Karpas-422 (cell line): ENCODE measurements around the gene ADK. TPM values are rescaled to one million over a fixed set of nuclear protein-coding genes. Genes with fewer than 3 reads are reported as not detected.

Source experiments
- DNase-seq: peaks from one replicate; pipeline ENCODE4 v3.0.0-alpha.2; 2015
- H2AFZ ChIP-seq: fragments of 200-600 bp; sonication (generic); 2 replicates; pipeline ENCODE4 v1.6.1; 2014; ENCODE audit warnings: antibody characterized with exemption, low read length, mixed read lengths
- H3K27ac ChIP-seq: fragments of 200-600 bp; sonication (generic); 2 replicates; pipeline ENCODE4 v1.5.1; 2014; ENCODE audit warnings: mild to moderate bottlenecking, low read length, moderate library complexity
- H3K27me3 ChIP-seq: fragments of 200-600 bp; sonication (generic); 2 replicates; pipeline ENCODE4 v1.6.1; 2014; ENCODE audit warnings: low read length, mixed read lengths
- H3K36me3 ChIP-seq: fragments of 200-600 bp; sonication (generic); 2 replicates; pipeline ENCODE4 v1.6.1; 2014; ENCODE audit warnings: low read length, mixed read lengths; ENCODE audit not compliant: insufficient read depth
- H3K4me1 ChIP-seq: fragments of 200-600 bp; sonication (generic); 2 replicates; pipeline ENCODE4 v1.6.1; 2014; ENCODE audit warnings: mild to moderate bottlenecking, low read length, mixed read lengths
- H3K4me2 ChIP-seq: fragments of 200-600 bp; sonication (generic); 2 replicates; pipeline ENCODE4 v1.6.1; 2014; ENCODE audit warnings: low read length, low read depth, mild to moderate bottlenecking; ENCODE audit not compliant: poor library complexity, severe bottlenecking
- H3K4me3 ChIP-seq: fragments of 200-600 bp; sonication (generic); 2 replicates; pipeline ENCODE4 v1.5.1; 2014; ENCODE audit warnings: mild to moderate bottlenecking, antibody characterized with exemption, low read length, mixed read lengths
- H3K79me2 ChIP-seq: fragments of 200-600 bp; sonication (generic); 2 replicates; pipeline ENCODE4 v1.6.1; 2014; ENCODE audit warnings: mild to moderate bottlenecking, low read length, mixed read lengths
- H3K9ac ChIP-seq: fragments of 200-600 bp; sonication (generic); 2 replicates; pipeline ENCODE4 v1.6.0; 2014; ENCODE audit warnings: low read length
- H3K9me2 ChIP-seq: fragments of 200-600 bp; sonication (generic), shearing (Covaris generic); replicated peaks from 2 replicates; pipeline ENCODE4 v1.6.0; 2014; ENCODE audit warnings: mild to moderate bottlenecking, low read length, moderate library complexity; ENCODE audit not compliant: insufficient read depth
- H3K9me3 ChIP-seq: fragments of 300-700, 200-600 bp; sonication (generic); 2 replicates; pipeline ENCODE4 v1.6.1; 2014; ENCODE audit warnings: low read length, mixed read lengths
- H4K20me1 ChIP-seq: fragments of 200-600 bp; sonication (generic); 2 replicates; pipeline ENCODE4 v1.6.1; 2014; ENCODE audit warnings: mild to moderate bottlenecking, antibody characterized with exemption, low read length, low read depth; ENCODE audit not compliant: insufficient read depth
- total RNA-seq: library from RNA; depleted of rRNA; stranded (reverse); fragments of >200 nt; shearing (Covaris generic); gene quantifications from 2 replicates; pipeline ENCODE4 v1.2.3, GENCODE V29; 2014; ENCODE audit warnings: low replicate concordance

ADK gene
- total RNA-seq, 1 experiment from 2014 or later: 41.4 TPM

- Histone ChIP-seq H3K9me3 (0 out of 2 replicates have a peak, but pooled peaks cover 7% of the 10 kb centered on the region), H3K79me2 (peaks cover 12% of the 10 kb centered on the region; the same call in 1 of the 2 replicates), H3K36me3 (peaks cover 15% of the 10 kb centered on the region), H3K27me3 (no peaks in the 10 kb centered on the region), H2AFZ (no peak overlapping the region), H3K27ac (no peak overlapping the region), H4K20me1 (no peaks in the 10 kb centered on the region), H3K9ac (no peak overlapping the region), H3K9me2 (no peaks in the 10 kb centered on the region), H3K4me3 (no peak overlapping the region), H3K4me1 (no peaks in the 10 kb centered on the region), H3K4me2 (no peak overlapping the region)
- no peak for DNase-seq
Measured at GRCh38 chr10:74502963-74503608, 352.1 kb downstream of the ADK start.

- Histone ChIP-seq H3K79me2 (peaks cover 26% of the 10 kb centered on the region), H3K27ac (no peak overlapping the region), H3K27me3 (no peaks in the 10 kb centered on the region), H3K4me3 (no peak overlapping the region), H4K20me1 (no peaks in the 10 kb centered on the region), H3K9me2 (no peaks in the 10 kb centered on the region), H3K4me1 (no peaks in the 10 kb centered on the region), H3K9ac (no peak overlapping the region), H2AFZ (no peak overlapping the region), H3K9me3 (peaks cover 19% of the 10 kb centered on the region), H3K4me2 (no peak overlapping the region), H3K36me3 (peaks cover 15% of the 10 kb centered on the region)
- no peak for DNase-seq
Measured at GRCh38 chr10:74507951-74508350, 356.9 kb downstream of the ADK start.

GRCh38 chr10:74510594-74510993 is 359.6 kb downstream of the ADK start:
- no peaks in the 10 kb centered on the region for H4K20me1 ChIP-seq
- no peak overlapping the region for H2AFZ ChIP-seq
- H3K27me3 ChIP-seq: no peaks in the 10 kb centered on the region
- peaks cover 6% of the 10 kb centered on the region for H3K36me3 ChIP-seq
- no peaks in the 10 kb centered on the region for H3K4me1 ChIP-seq
- H3K9ac ChIP-seq: no peak overlapping the region
- peaks cover 33% of the 10 kb centered on the region for H3K9me3 ChIP-seq
- H3K4me3 ChIP-seq: no peak overlapping the region
- peaks cover 35% of the 10 kb centered on the region for H3K79me2 ChIP-seq
- H3K27ac ChIP-seq: no peak overlapping the region
- no peak overlapping the region for H3K4me2 ChIP-seq
- no peak for DNase-seq
- no peaks in the 10 kb centered on the region for H3K9me2 ChIP-seq

GRCh38 chr10:74511051-74511450 is 360.0 kb downstream of the ADK start:
- Histone ChIP-seq H3K4me3 (no peak overlapping the region), H3K9me3 (peaks cover 32% of the 10 kb centered on the region), H3K27ac (no peak overlapping the region), H3K27me3 (no peaks in the 10 kb centered on the region), H3K36me3 (peaks cover 5% of the 10 kb centered on the region), H3K9ac (no peak overlapping the region), H2AFZ (no peak overlapping the region), H3K4me2 (no peak overlapping the region), H3K9me2 (no peaks in the 10 kb centered on the region), H3K79me2 (peaks cover 39% of the 10 kb centered on the region), H3K4me1 (no peaks in the 10 kb centered on the region), H4K20me1 (no peaks in the 10 kb centered on the region)
- no peak for DNase-seq

GRCh38 chr10:74514322-74514721 is 363.3 kb downstream of the ADK start:
- Histone ChIP-seq H3K27me3 (no peaks in the 10 kb centered on the region), H3K27ac (no peak overlapping the region), H3K9ac (no peak overlapping the region), H3K4me1 (no peaks in the 10 kb centered on the region), H3K9me3 (peaks cover 32% of the 10 kb centered on the region), H3K36me3 (no peaks in the 10 kb centered on the region; the same call in 1 of the 2 replicates), H3K4me3 (no peak overlapping the region), H4K20me1 (no peaks in the 10 kb centered on the region), H3K4me2 (no peak overlapping the region), H3K9me2 (no peaks in the 10 kb centered on the region), H2AFZ (no peak overlapping the region), H3K79me2 (peaks cover 51% of the 10 kb centered on the region)
- peak; percentile 51 for DNase-seq

- no peaks in the 10 kb centered on the region for H3K9me2 ChIP-seq
- H3K4me1 ChIP-seq: 0 out of 2 replicates have a peak, but pooled peaks cover 2% of the 10 kb centered on the region
- H3K79me2 ChIP-seq: peaks cover 41% of the 10 kb centered on the region
- DNase-seq: no peak
- no peak overlapping the region for H3K27ac ChIP-seq
- H3K9ac ChIP-seq: no peak overlapping the region
- no peak overlapping the region for H3K4me2 ChIP-seq
- no peak overlapping the region for H3K4me3 ChIP-seq
- H4K20me1 ChIP-seq: no peaks in the 10 kb centered on the region
- peaks cover 19% of the 10 kb centered on the region for H3K9me3 ChIP-seq
- H3K27me3 ChIP-seq: no peaks in the 10 kb centered on the region
- no peaks in the 10 kb centered on the region; the same call in 1 of the 2 replicates for H3K36me3 ChIP-seq
- no peak overlapping the region for H2AFZ ChIP-seq
Measured at GRCh38 chr10:74518061-74518460, 367.0 kb downstream of the ADK start.

- Histone ChIP-seq H3K4me2 (no peak overlapping the region), H3K9ac (no peak overlapping the region), H3K9me3 (no peaks in the 10 kb centered on the region), H3K27me3 (no peaks in the 10 kb centered on the region), H3K4me3 (no peak overlapping the region), H4K20me1 (no peaks in the 10 kb centered on the region), H3K36me3 (peaks cover 3% of the 10 kb centered on the region; the same call in 1 of the 2 replicates), H3K79me2 (peaks cover 16% of the 10 kb centered on the region; the same call in 1 of the 2 replicates), H3K9me2 (no peaks in the 10 kb centered on the region), H2AFZ (no peak overlapping the region), H3K4me1 (0 out of 2 replicates have a peak, but pooled peaks cover 2% of the 10 kb centered on the region), H3K27ac (peak overlapping the region; percentile 51; the same call in 1 of the 2 replicates)
- DNase-seq: no peak
Measured at GRCh38 chr10:74521526-74521925, 370.5 kb downstream of the ADK start.

GRCh38 chr10:74523199-74523598 is 372.2 kb downstream of the ADK start:
- Histone ChIP-seq H3K27ac (no peak overlapping the region), H3K27me3 (no peaks in the 10 kb centered on the region), H4K20me1 (no peaks in the 10 kb centered on the region), H3K9ac (no peak overlapping the region), H3K4me2 (no peak overlapping the region), H3K9me3 (no peaks in the 10 kb centered on the region), H3K79me2 (peaks cover 8% of the 10 kb centered on the region; the same call in 1 of the 2 replicates), H3K36me3 (peaks cover 5% of the 10 kb centered on the region; the same call in 1 of the 2 replicates), H3K9me2 (no peaks in the 10 kb centered on the region), H3K4me3 (no peak overlapping the region), H3K4me1 (0 out of 2 replicates have a peak, but pooled peaks cover 2% of the 10 kb centered on the region), H2AFZ (no peak overlapping the region)
- DNase-seq: no peak
